ENCODE measurements around the gene FUZ.
A peak's percentile ranks its signal among the peaks of the same experiment; 100 is the strongest.
"Not testable (repeated sequence)": the region's sequence is repeated elsewhere in the genome, so short reads cannot be mapped to it uniquely, and the experiment has no call there.

FUZ gene

GRCh38 chr19:49831592-49831991 is 18.5 kb upstream of the FUZ start:
- no peak for DNase-seq

- DNase-seq = no peak
Measured at GRCh38 chr19:49830766-49831165, 17.7 kb upstream of the FUZ start.

- DNase-seq = no peak
Measured at GRCh38 chr19:49829721-49830120, 16.6 kb upstream of the FUZ start.

- DNase-seq = no peak
Measured at GRCh38 chr19:49829200-49829599, 16.1 kb upstream of the FUZ start.

- no peak for DNase-seq
Measured at GRCh38 chr19:49827034-49827433, 13.9 kb upstream of the FUZ start.

GRCh38 chr19:49824662-49825061 is 11.6 kb upstream of the FUZ start:
- DNase-seq = no peak

GRCh38 chr19:49823472-49823871 is 10.4 kb upstream of the FUZ start:
- no peak for DNase-seq

- DNase-seq = no peak
Measured at GRCh38 chr19:49820125-49820524, 7.0 kb upstream of the FUZ start.

- DNase-seq = not testable (repeated sequence)
Measured at GRCh38 chr19:49819452-49820115, 6.5 kb upstream of the FUZ start.

- no peak for DNase-seq
Measured at GRCh38 chr19:49818649-49819370, 5.7 kb upstream of the FUZ start.

GRCh38 chr19:49817964-49818648 is 5.0 kb upstream of the FUZ start, which contains the start of gene MED25:
MED25 (plus strand) TSS chr19:49818289; CDS start chr19:49818342, 53 bp downstream.
- peak; percentile 94 for DNase-seq

GRCh38 chr19:49816590-49816989 is 3.5 kb upstream of the FUZ start:
- DNase-seq = no peak

- no peak for DNase-seq
Measured at GRCh38 chr19:49814010-49814409, 918 bp upstream of the FUZ start.

- DNase-seq = peak; percentile 21
Measured at GRCh38 chr19:49812452-49812996, 568 bp downstream of the FUZ start.

GRCh38 chr19:49811328-49811727 is 1.8 kb downstream of the FUZ start:
- DNase-seq = no peak

GRCh38 chr19:49809941-49810389 is 3.1 kb downstream of the FUZ start:
- DNase-seq = no peak

- DNase-seq = no peak
Measured at GRCh38 chr19:49809160-49809940, 3.7 kb downstream of the FUZ start.

- peak; percentile 85 for DNase-seq
Measured at GRCh38 chr19:49808711-49809159, 4.4 kb downstream of the FUZ start.

- no peak for DNase-seq
Measured at GRCh38 chr19:49807904-49808675, 5.0 kb downstream of the FUZ start.

- DNase-seq = no peak
Measured at GRCh38 chr19:49807058-49807903, 5.8 kb downstream of the FUZ start.

- DNase-seq = no peak
Measured at GRCh38 chr19:49806620-49806959, 6.5 kb downstream of the FUZ start.

Measured in activated T-cell treated with anti-CD3 and anti-CD28 coated beads, Interleukin-2, amount 50 U/mL, for 1 hour (primary cell).